Gastroesophageal sphincter (tissue), 3 donors: Measurements from ENCODE around the gene RGS10.

ENCODE experiments used
- CTCF ChIP-seq, 4 experiments: fragments of 200-600 bp in 2 of 4; fragments of 450-650 bp in 2 of 4; sonication (generic) in 1 of 4; IDR thresholded peaks; one replicate each; pipeline ENCODE4 v1.5.1; 2017 to 2019; ENCODE audit warnings: antibody characterized with exemption in 4 of 4, mild to moderate bottlenecking in 2 of 4, moderate library complexity in 2 of 4
- EP300 ChIP-seq: sonication (generic); formaldehyde crosslinking; IDR thresholded peaks from one replicate; pipeline ENCODE4 v1.6.1; 2017; ENCODE audit warnings: antibody characterized with exemption, mild to moderate bottlenecking
- POLR2A ChIP-seq, 2 donors: fragments of 450-650 bp; IDR thresholded peaks; one replicate each; pipeline ENCODE4 v1.6.1; 2017; ENCODE audit warnings: antibody characterized with exemption in 2 of 2, mild to moderate bottlenecking in 2 of 2, moderate library complexity in 1 of 2
- POLR2AphosphoS5 ChIP-seq: sonication (generic); formaldehyde crosslinking; IDR thresholded peaks from one replicate; pipeline ENCODE4 v1.6.1; 2017; ENCODE audit warnings: antibody characterized with exemption

GRCh38 chr10:119500123-119500795 is 42.3 kb downstream of the RGS10 start:
- TF ChIP-seq CTCF (IDR thresholded peaks at IDR 0.05) (no peak), POLR2A (IDR thresholded peaks at IDR 0.05) (no peak), EP300 (no peak), POLR2AphosphoS5 (no peak)
